Caco-2 (cell line): ENCODE data around the gene RBM39. TPM values are rescaled to one million over a fixed set of nuclear protein-coding genes. Genes with fewer than 3 reads are reported as not detected.

Source experiments
- BruUV-seq: library from RNA; stranded (reverse); fragments of 400-500 nt; replicated peaks from 2 replicates; lab custom pipeline; 2021; lab: Mats Ljungman, UMichigan
- CTCF ChIA-PET: fragments of 300-600 bp; sonication (Branson Sonifier 250); formaldehyde crosslinking; loops from one replicate; lab custom pipeline; 2022; ENCODE audit warnings: antibody characterized with exemption; lab: Charles Lee
- POLR2A ChIA-PET: fragments of 300-600 bp; sonication (Branson Sonifier 250); formaldehyde crosslinking; loops from one replicate; lab custom pipeline; 2022; ENCODE audit warnings: antibody characterized with exemption; lab: Charles Lee
- DNase-seq, 2 experiments: peaks; one replicate each; pipeline versions ENCODE4 v3.0.0 to v3.0.0-alpha.2; 2020 to 2022
- H3K27me3 ChIP-seq: replicated peaks from 2 replicates; pipeline ENCODE4 v1.6.0; 2011; ENCODE audit warnings: low read length; ENCODE audit not compliant: control insufficient read depth, insufficient read depth
- H3K36me3 ChIP-seq: 2 replicates; pipeline ENCODE4 v1.5.1; 2011; ENCODE audit warnings: low read length; ENCODE audit not compliant: control insufficient read depth, insufficient read depth
- H3K4me1 ChIP-seq: fragments of 250-450 bp; sonication (Bioruptor Pico); 2 replicates; pipeline ENCODE4 v1.5.1; 2020; ENCODE audit warnings: mild to moderate bottlenecking
- H3K4me3 ChIP-seq: 2 replicates; pipeline ENCODE4 v1.5.1; 2011; ENCODE audit warnings: low read depth, mild to moderate bottlenecking, control low read depth, low read length
- H3K9me3 ChIP-seq: fragments of 250-450 bp; sonication (Bioruptor Pico); 2 replicates; pipeline ENCODE4 v1.5.1; 2020; ENCODE audit warnings: mild to moderate bottlenecking, moderate library complexity
- H3K27ac Mint-ChIP-seq: one replicate; pipeline ENCODE4 v1.8.0; 2022; ENCODE audit warnings: mixed read lengths; ENCODE audit not compliant: unreplicated experiment
- H3K27me3 Mint-ChIP-seq: one replicate; pipeline ENCODE4 v1.8.0; 2022; ENCODE audit warnings: mixed read lengths; ENCODE audit not compliant: insufficient read depth, unreplicated experiment
- H3K36me3 Mint-ChIP-seq: one replicate; pipeline ENCODE4 v1.8.0; 2022; ENCODE audit warnings: mild to moderate bottlenecking, mixed read lengths; ENCODE audit not compliant: insufficient read depth, unreplicated experiment
- H3K4me1 Mint-ChIP-seq: one replicate; pipeline ENCODE4 v1.8.0; 2022; ENCODE audit warnings: low read depth, mixed read lengths; ENCODE audit not compliant: unreplicated experiment
- H3K4me3 Mint-ChIP-seq: one replicate; pipeline ENCODE4 v1.8.0; 2022; ENCODE audit warnings: mild to moderate bottlenecking, moderate library complexity, mixed read lengths; ENCODE audit not compliant: unreplicated experiment
- H3K9me3 Mint-ChIP-seq: one replicate; pipeline ENCODE4 v1.8.0; 2022; ENCODE audit warnings: mixed read lengths; ENCODE audit not compliant: unreplicated experiment
- CTCF ChIP-seq, 2 experiments: fragments of 200-600 bp in 1 of 2; IDR thresholded peaks; 1 replicate in 1 of 2; 2 replicates in 1 of 2; pipeline versions ENCODE4 v1.5.1 to v1.8.0; 2011 to 2022; ENCODE audit warnings: antibody characterized with exemption in 1 of 2, control low read depth in 1 of 2, inconsistent platforms in 1 of 2, low read depth in 1 of 2, low read length in 1 of 2, mild to moderate bottlenecking in 1 of 2, moderate library complexity in 1 of 2; ENCODE audit not compliant: insufficient read depth in 1 of 2, severe bottlenecking in 1 of 2, unreplicated experiment in 1 of 2
- intact Hi-C: fragments of 100-400 bp; cut with micrococcal nuclease; formaldehyde crosslinking; loops from one replicate; pipeline ENCODE4 v1.10.0; 2022; ENCODE audit not compliant: unreplicated experiment
- total RNA-seq: library from RNA; stranded (reverse); gene quantifications from 2 replicates; pipeline ENCODE4 v1.2.3, GENCODE V29; 2022

RBM39 gene
- total RNA-seq, 1 experiment from 2014 or later: 750 TPM

GRCh38 chr20:35681960-35682359, 60.1 kb downstream of the RBM39 start:
- peaks cover 3% of the 10 kb centered on the region for H3K9me3 Mint-ChIP-seq
- Histone ChIP-seq H3K9me3 (no peaks in the 10 kb centered on the region), H3K36me3 (peaks cover 1% of the 10 kb centered on the region; the same call in 1 of the 2 replicates), H3K4me1 (no peaks in the 10 kb centered on the region), H3K4me3 (no peak overlapping the region), H3K27me3 (no peaks in the 10 kb centered on the region)
- ChIA-PET POLR2A (no interaction called here), CTCF (no interaction called here)
- H3K4me1 Mint-ChIP-seq: no peaks in the 10 kb centered on the region
- H3K27me3 Mint-ChIP-seq: no peaks in the 10 kb centered on the region
- intact Hi-C loops: no loop called here
- H3K4me3 Mint-ChIP-seq: no peak overlapping the region
- no peak for DNase-seq
- H3K27ac Mint-ChIP-seq: no peak overlapping the region
- TF ChIP-seq CTCF (IDR thresholded peaks at IDR 0.05; ENCODE audit: insufficient read depth in 1 of 2, low read depth in 1 of 2, low read length in 1 of 2, severe bottlenecking in 1 of 2, unreplicated experiment in 1 of 2): no peak
- BruUV-seq: no TSS peak
- peaks cover 40% of the 10 kb centered on the region for H3K36me3 Mint-ChIP-seq

- no peak overlapping the region for H3K4me3 Mint-ChIP-seq
- H3K4me3 ChIP-seq: no peak overlapping the region
- ChIA-PET POLR2A (no interaction called here), CTCF (interaction anchor here (0.6 to 0.7 kb wide), 2 partner anchors 12 to 267 kb away, joined by 3 to 6 read pairs; no protein-coding TSS in a partner anchor)
- no peak for TF ChIP-seq CTCF (IDR thresholded peaks at IDR 0.05; ENCODE audit: insufficient read depth in 1 of 2, low read depth in 1 of 2, low read length in 1 of 2, severe bottlenecking in 1 of 2, unreplicated experiment in 1 of 2)
- H3K36me3 Mint-ChIP-seq: peaks cover 32% of the 10 kb centered on the region
- no peaks in the 10 kb centered on the region for H3K27me3 ChIP-seq
- no TSS peak for BruUV-seq
- no peaks in the 10 kb centered on the region for H3K4me1 Mint-ChIP-seq
- H3K27ac Mint-ChIP-seq: no peak overlapping the region
- intact Hi-C loops: no loop called here
- DNase-seq: peak in 1 of 2 experiments; percentile 15
- H3K4me1 ChIP-seq: no peaks in the 10 kb centered on the region
- H3K36me3 ChIP-seq: peaks cover 1% of the 10 kb centered on the region; the same call in 1 of the 2 replicates
- H3K27me3 Mint-ChIP-seq: no peaks in the 10 kb centered on the region
- H3K9me3 Mint-ChIP-seq: no peaks in the 10 kb centered on the region
- H3K9me3 ChIP-seq: no peaks in the 10 kb centered on the region
Measured at GRCh38 chr20:35680452-35681183, 61.4 kb downstream of the RBM39 start.

GRCh38 chr20:35674921-35675320, 67.1 kb downstream of the RBM39 start:
- Mint-ChIP-seq H3K27me3 (no peaks in the 10 kb centered on the region), H3K9me3 (no peaks in the 10 kb centered on the region), H3K4me1 (no peaks in the 10 kb centered on the region), H3K4me3 (no peak overlapping the region), H3K27ac (no peak overlapping the region), H3K36me3 (peaks cover 36% of the 10 kb centered on the region)
- Histone ChIP-seq H3K27me3 (no peaks in the 10 kb centered on the region), H3K36me3 (peaks cover 1% of the 10 kb centered on the region; the same call in 1 of the 2 replicates), H3K9me3 (no peaks in the 10 kb centered on the region), H3K4me3 (no peak overlapping the region), H3K4me1 (no peaks in the 10 kb centered on the region)
- TF ChIP-seq CTCF (IDR thresholded peaks at IDR 0.05; ENCODE audit: insufficient read depth in 1 of 2, low read depth in 1 of 2, low read length in 1 of 2, severe bottlenecking in 1 of 2, unreplicated experiment in 1 of 2): no peak
- CTCF ChIA-PET: no interaction called here
- intact Hi-C loops: no loop called here
- DNase-seq: peak in 1 of 2 experiments; percentile 29
- POLR2A ChIA-PET: no interaction called here
- BruUV-seq: no TSS peak
